BJ (cell line): ENCODE data around the gene MB. TPM values are rescaled to one million over a fixed set of nuclear protein-coding genes. Genes with fewer than 3 reads are reported as not detected.

Experiments used
- CTCF ChIA-PET: fragments of 350-600 bp; formaldehyde crosslinking; extraction: SDS; loops from one replicate; lab custom pipeline; 2021; ENCODE audit warnings: antibody characterized with exemption, inconsistent platforms; lab: Yijun Ruan, JAX
- POLR2A ChIA-PET: fragments of 300-600 bp; sonication (Branson Sonifier 250); formaldehyde crosslinking; extraction: SDS; loops from one replicate; lab custom pipeline; 2021; ENCODE audit warnings: antibody characterized with exemption; lab: Charles Lee
- DNase-seq: peaks from one replicate; pipeline ENCODE4 v3.0.0-alpha.2; 2011; ENCODE audit warnings: low read depth
- H3K27me3 ChIP-seq: 2 replicates; pipeline ENCODE4 v1.6.0; 2011; ENCODE audit warnings: low read length; ENCODE audit not compliant: control insufficient read depth, insufficient read depth
- H3K36me3 ChIP-seq: 2 replicates; pipeline ENCODE4 v1.5.1; 2011; ENCODE audit warnings: low read length; ENCODE audit not compliant: control insufficient read depth, insufficient read depth
- H3K4me3 ChIP-seq: 2 replicates; pipeline ENCODE4 v1.5.1; 2011; ENCODE audit warnings: low read depth, mild to moderate bottlenecking, control low read depth, low read length
- polyA plus RNA-seq: library from polyadenylated mRNA; depleted of rRNA; stranded (reverse); fragments of >200 nt; gene quantifications from 2 replicates; pipeline ENCODE4 v1.2.3, GENCODE V29; 2011
- TF ChIP-seq, protein P1 (sequence below): IDR thresholded peaks from 2 replicates; pipeline ENCODE4 v1.5.1; 2011; ENCODE audit warnings: low read depth, mild to moderate bottlenecking, control low read depth, inconsistent platforms, low read length, moderate library complexity; ENCODE audit not compliant: insufficient read depth

MB gene
- polyA plus RNA-seq, 1 experiment: not detected

DNA sequence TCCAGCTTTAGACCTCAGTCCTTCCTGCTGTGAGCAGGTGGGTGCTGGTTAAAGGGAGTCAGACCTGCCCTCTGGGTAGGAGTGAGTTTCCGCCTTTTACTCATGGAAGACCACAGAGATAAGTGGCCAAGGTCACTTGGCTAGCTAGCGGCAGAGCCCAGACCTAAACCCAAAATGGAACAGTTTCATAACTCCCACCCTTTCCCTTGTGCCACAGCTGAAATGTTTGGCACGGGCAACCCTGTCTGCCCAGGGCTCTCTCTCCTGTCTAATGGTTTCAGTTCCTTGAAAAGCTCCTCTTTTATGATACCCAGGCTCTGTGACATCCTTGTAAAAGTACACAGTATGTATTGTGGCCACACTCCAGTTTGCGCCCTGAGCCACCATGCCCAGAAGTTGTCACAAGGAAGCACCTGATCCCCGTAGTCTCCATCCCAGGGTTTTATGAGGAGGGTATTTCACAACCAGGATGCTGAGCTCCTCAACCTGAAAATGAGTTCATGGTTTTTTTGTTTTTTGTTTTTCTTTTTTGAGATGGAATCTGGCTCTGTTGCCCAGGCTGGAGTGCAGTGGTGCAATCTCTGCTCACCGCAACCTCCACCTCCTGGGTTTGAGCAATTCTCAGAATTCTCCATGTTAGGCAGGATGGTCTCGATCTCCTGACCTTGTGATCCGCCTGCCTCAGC is 5.1 kb downstream of the MB start:
- no peak for DNase-seq
- POLR2A ChIA-PET: no interaction called here
- peaks cover 17% of the 10 kb centered on the region for H3K27me3 ChIP-seq
- no peaks in the 10 kb centered on the region for H3K36me3 ChIP-seq
- H3K4me3 ChIP-seq: no peak overlapping the region
- CTCF ChIA-PET: interaction anchor here (1.5 to 3.6 kb wide), 4 partner anchors 10 to 261 kb away, joined by 3 to 14 read pairs (median 8); no protein-coding TSS in a partner anchor
- TF ChIP-seq, protein P1, sequence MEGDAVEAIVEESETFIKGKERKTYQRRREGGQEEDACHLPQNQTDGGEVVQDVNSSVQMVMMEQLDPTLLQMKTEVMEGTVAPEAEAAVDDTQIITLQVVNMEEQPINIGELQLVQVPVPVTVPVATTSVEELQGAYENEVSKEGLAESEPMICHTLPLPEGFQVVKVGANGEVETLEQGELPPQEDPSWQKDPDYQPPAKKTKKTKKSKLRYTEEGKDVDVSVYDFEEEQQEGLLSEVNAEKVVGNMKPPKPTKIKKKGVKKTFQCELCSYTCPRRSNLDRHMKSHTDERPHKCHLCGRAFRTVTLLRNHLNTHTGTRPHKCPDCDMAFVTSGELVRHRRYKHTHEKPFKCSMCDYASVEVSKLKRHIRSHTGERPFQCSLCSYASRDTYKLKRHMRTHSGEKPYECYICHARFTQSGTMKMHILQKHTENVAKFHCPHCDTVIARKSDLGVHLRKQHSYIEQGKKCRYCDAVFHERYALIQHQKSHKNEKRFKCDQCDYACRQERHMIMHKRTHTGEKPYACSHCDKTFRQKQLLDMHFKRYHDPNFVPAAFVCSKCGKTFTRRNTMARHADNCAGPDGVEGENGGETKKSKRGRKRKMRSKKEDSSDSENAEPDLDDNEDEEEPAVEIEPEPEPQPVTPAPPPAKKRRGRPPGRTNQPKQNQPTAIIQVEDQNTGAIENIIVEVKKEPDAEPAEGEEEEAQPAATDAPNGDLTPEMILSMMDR: no peak

DNA sequence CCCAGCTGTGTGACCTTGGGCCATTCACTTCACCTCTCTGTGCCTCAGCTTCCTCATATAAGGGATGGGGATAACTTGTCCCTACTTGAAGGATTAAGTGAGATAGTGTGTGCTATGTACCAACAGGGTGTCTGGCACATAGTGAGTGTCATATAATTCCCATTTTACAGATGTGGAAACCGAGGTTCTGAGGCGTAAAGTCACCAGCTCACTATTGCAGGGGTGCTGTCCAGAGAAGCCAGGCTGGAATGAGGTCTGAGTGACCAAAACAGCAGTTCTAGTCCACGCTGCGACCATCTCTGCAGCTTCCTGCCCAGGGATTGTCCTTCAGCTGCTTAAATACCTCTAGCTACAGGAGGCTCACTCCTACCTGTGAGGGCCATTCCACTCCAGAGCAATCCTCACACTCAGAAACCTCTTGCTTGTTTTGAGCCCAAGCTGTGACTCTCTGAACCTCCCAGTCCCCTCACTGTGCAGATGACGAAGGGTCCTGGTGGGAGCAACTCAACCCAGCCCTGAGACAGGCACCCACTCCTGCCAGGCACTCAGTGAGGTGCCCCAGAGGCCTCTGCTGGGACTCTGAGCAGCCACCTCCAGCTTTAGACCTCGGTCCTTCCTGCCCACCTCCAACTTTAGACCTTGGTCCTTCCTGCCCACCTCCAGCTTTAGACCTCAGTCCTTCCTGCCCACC is 5.8 kb downstream of the MB start:
- Histone ChIP-seq H3K27me3 (peaks cover 17% of the 10 kb centered on the region), H3K4me3 (no peak overlapping the region), H3K36me3 (no peaks in the 10 kb centered on the region)
- ChIA-PET POLR2A (no interaction called here), CTCF (interaction anchor here (1.5 to 3.6 kb wide), 4 partner anchors 11 to 261 kb away, joined by 3 to 14 read pairs (median 8); no protein-coding TSS in a partner anchor)
- TF ChIP-seq, protein P1: no peak
- DNase-seq: no peak

DNA sequence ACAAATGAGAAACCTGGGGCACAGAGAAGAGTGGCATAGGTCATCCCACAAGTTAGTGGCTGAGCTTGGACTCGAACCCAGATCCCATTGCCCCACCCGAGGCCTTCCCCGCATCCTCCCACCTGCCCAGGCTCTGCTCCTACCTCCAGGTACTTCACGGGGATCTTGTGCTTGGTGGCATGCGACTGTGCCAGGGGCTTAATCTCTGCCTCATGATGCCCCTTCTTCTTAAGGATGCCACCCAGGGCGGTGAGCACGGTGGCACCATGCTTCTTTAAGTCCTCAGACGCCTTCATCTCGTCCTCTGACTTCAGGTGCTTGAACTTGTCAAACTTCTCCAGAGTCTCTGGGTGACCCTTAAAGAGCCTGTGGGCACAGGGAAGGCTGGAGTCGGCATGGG is 6.4 kb downstream of the MB start:
- H3K4me3 ChIP-seq: no peak overlapping the region
- peaks cover 17% of the 10 kb centered on the region for H3K27me3 ChIP-seq
- DNase-seq: no peak
- TF ChIP-seq, protein P1: no peak
- H3K36me3 ChIP-seq: no peaks in the 10 kb centered on the region
- ChIA-PET CTCF (interaction anchor here (1.0 to 3.1 kb wide), 4 partner anchors 11 to 180 kb away, joined by 3 to 13 read pairs (median 4); no protein-coding TSS in a partner anchor), POLR2A (no interaction called here)

- H3K27me3 ChIP-seq: peaks cover 19% of the 10 kb centered on the region
- TF ChIP-seq, protein P1: no peak
- no peak overlapping the region for H3K4me3 ChIP-seq
- CTCF ChIA-PET: interaction anchor here (0.9 to 1.0 kb wide), 2 partner anchors 11 to 231 kb away, joined by 3 to 4 read pairs; no protein-coding TSS in a partner anchor
- DNase-seq: no peak
- H3K36me3 ChIP-seq: no peaks in the 10 kb centered on the region
- POLR2A ChIA-PET: no interaction called here
Measured at GRCh38 chr22:35609761-35610160, 7.4 kb downstream of the MB start.

DNA sequence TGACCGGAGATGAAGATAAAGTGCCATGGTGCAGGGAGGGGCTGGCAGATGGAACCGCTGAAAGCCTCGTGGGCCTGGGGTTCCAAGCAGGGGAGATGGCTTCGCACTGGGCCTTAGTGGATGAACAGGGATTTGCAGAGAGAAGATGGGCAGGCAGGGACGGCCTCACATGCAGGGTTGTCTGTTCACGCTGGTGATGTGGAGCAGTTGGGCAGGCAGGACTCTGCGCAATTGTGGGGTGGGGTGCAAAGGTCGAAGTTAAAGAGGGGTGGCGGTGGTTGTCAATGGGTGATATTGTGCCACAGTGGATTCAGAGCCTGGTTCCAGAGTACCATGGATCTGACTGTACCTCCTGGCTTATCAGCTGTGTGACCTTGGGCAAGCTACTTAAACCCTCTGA is 7.9 kb downstream of the MB start:
- no peak for DNase-seq
- Histone ChIP-seq H3K4me3 (no peak overlapping the region), H3K27me3 (peaks cover 19% of the 10 kb centered on the region), H3K36me3 (no peaks in the 10 kb centered on the region)
- ChIA-PET POLR2A (no interaction called here), CTCF (interaction anchor here (0.9 kb wide), 1 partner anchor 231 kb away, joined by 3 read pairs; no protein-coding TSS in a partner anchor)
- TF ChIP-seq, protein P1: no peak
